Measurements from ENCODE around the gene ZNRF3.
A peak's percentile ranks its signal among the peaks of the same experiment; 100 is the strongest.

The ZNRF3 gene

DNA sequence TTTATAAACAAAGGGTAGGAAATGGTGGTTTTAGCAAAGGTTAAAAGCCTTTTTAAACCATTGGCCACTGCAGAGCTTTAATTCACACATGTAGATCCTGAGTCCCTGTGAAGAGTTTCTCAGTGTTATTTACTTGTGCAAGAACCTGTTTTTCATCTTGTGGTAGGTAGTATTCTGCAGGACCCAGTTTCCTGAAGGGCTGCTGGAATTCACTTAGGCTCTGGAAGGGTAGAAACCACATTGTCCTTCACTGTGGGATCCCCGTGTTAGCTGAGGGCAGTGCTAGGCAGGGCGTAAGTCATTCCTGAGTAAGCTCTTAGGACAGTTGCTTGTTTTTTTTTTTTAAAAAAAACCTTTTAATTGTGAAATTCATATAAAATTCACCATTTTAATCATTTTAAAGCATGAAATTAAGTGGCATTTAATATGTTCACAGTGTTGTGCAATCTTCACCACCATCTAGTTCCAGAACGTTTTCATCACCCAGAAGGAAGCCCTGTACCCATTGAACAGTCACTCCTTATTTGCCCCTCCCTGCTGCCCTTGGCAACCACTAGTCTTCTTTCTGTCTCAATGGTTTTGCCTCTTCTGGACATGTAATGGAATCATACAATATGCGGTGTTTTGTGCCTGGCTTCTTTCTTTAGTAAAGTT, 100.5 kb downstream of the ZNRF3 start:
- Histone ChIP-seq H3K4me1 (ENCODE audit: control insufficient read depth, insufficient read depth, low read length) (peaks cover 22% of the 10 kb centered on the region), H3K27ac (ENCODE audit: extremely low read depth, low read depth, low read length) (0 out of 2 replicates have a peak overlapping the region, but pooled peaks have one; percentile 53), H3K36me3 (ENCODE audit: control insufficient read depth in 2 of 2, insufficient read depth in 1 of 2, low read length in 2 of 2) (peaks cover 4 to 18% of the 10 kb centered on the region in 2 experiments; a peak in 1 of 3 replicates), H3K9me3 (ENCODE audit: control insufficient read depth, insufficient read depth, low read depth, low read length) (no peaks in the 10 kb centered on the region), H3K4me3 (ENCODE audit: low read depth, low read length) (no peak overlapping the region)
- TF ChIP-seq ZNF510 (tag by site-specific recombination; IDR thresholded peaks at IDR 0.05; ENCODE audit: insufficient replicate concordance), result no peak
- TF ChIP-seq, protein P1, sequence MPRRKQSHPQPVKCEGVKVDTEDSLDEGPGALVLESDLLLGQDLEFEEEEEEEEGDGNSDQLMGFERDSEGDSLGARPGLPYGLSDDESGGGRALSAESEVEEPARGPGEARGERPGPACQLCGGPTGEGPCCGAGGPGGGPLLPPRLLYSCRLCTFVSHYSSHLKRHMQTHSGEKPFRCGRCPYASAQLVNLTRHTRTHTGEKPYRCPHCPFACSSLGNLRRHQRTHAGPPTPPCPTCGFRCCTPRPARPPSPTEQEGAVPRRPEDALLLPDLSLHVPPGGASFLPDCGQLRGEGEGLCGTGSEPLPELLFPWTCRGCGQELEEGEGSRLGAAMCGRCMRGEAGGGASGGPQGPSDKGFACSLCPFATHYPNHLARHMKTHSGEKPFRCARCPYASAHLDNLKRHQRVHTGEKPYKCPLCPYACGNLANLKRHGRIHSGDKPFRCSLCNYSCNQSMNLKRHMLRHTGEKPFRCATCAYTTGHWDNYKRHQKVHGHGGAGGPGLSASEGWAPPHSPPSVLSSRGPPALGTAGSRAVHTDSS (tag by site-specific recombination; IDR thresholded peaks at IDR 0.05), result no peak
- TF ChIP-seq ZNF670 (tag by site-specific recombination; IDR thresholded peaks at IDR 0.05; ENCODE audit: low read depth), result no peak
- TF ChIP-seq OVOL3 (tag by site-specific recombination; IDR thresholded peaks at IDR 0.05), result no peak
- no peak for TF ChIP-seq ZNF521 (tag by site-specific recombination; IDR thresholded peaks at IDR 0.05)
- TF ChIP-seq ZNF416 (tag by site-specific recombination; IDR thresholded peaks at IDR 0.05), result no peak
- TF ChIP-seq, protein P2, sequence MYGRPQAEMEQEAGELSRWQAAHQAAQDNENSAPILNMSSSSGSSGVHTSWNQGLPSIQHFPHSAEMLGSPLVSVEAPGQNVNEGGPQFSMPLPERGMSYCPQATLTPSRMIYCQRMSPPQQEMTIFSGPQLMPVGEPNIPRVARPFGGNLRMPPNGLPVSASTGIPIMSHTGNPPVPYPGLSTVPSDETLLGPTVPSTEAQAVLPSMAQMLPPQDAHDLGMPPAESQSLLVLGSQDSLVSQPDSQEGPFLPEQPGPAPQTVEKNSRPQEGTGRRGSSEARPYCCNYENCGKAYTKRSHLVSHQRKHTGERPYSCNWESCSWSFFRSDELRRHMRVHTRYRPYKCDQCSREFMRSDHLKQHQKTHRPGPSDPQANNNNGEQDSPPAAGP (tag by site-specific recombination; IDR thresholded peaks at IDR 0.05), result no peak
- no peak for TF ChIP-seq ZNF585B (tag by site-specific recombination; IDR thresholded peaks at IDR 0.05)
- TF ChIP-seq ZNF138 (tag by site-specific recombination; IDR thresholded peaks at IDR 0.05; ENCODE audit: borderline replicate concordance), result no peak
- no peak for TF ChIP-seq FEZF1 (tag by site-specific recombination; IDR thresholded peaks at IDR 0.05)
- TF ChIP-seq ZNF146 (tag by site-specific recombination; IDR thresholded peaks at IDR 0.05), result no peak
- TF ChIP-seq REPIN1 (tag by site-specific recombination; IDR thresholded peaks at IDR 0.05; ENCODE audit: low read depth), result no peak
- TF ChIP-seq HOXD13 (CRISPR knock-in tag; IDR thresholded peaks at IDR 0.05; ENCODE audit: borderline replicate concordance), result no peak
- TF ChIP-seq ZSCAN23 (tag by site-specific recombination; IDR thresholded peaks at IDR 0.05), result no peak
- POLR2A ChIA-PET, result no interaction called here
- CTCF ChIA-PET, result no interaction called here

DNA sequence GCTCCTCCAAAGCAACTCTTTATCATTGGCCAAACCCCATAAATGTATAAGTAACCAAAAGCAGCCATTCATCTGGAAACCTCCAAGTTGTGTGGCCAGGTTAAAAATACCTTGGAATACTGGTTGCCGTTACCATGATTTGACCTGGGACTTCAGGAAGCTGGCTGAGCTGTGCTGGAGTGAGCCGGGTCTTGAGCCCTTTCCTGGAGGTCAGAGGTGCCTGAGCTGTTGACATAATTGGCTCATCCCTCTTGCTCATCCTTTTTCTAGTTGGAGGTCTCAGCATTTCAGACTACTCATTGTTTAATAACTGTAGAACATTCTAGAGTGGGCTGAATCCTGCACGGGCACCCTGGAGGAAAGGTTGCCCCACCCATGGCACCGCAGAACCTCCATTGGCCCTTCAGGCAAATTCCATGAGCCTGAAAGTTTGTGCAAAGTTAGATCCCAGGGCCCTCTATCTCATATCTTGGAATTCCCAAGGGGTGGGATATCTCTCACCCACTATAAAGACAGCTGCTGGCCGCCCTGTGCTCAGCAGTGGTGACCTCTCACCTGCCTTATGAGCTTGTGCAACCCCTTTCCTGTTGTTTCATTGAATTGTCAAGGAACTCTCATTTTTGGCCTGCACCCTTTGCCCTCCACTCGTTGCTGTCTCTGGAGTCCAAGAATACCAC, 101.2 kb downstream of the ZNRF3 start:
- Histone ChIP-seq H3K36me3 (ENCODE audit: control insufficient read depth in 2 of 2, insufficient read depth in 1 of 2, low read length in 2 of 2) (peaks cover 4 to 18% of the 10 kb centered on the region in 2 experiments; a peak in 1 of 3 replicates), H3K27ac (ENCODE audit: extremely low read depth, low read depth, low read length) (no peak overlapping the region), H3K4me1 (ENCODE audit: control insufficient read depth, insufficient read depth, low read length) (peaks cover 23% of the 10 kb centered on the region), H3K4me3 (ENCODE audit: low read depth, low read length) (no peak overlapping the region), H3K9me3 (ENCODE audit: control insufficient read depth, insufficient read depth, low read depth, low read length) (no peaks in the 10 kb centered on the region)
- TF ChIP-seq SP2 (tag by site-specific recombination; IDR thresholded peaks at IDR 0.05) (no peak), TRIM28 (IDR thresholded peaks at IDR 0.05; ENCODE audit: borderline replicate concordance, low read length) (no peak), ZNF747 (tag by site-specific recombination; IDR thresholded peaks at IDR 0.05) (no peak)
- TF ChIP-seq, protein P2 (tag by site-specific recombination; IDR thresholded peaks at IDR 0.05), result no peak
- ChIA-PET POLR2A (no interaction called here), CTCF (no interaction called here)
